CD4-positive, alpha-beta T cell treated with Interleukin-4 for 4 hours (primary cell): ENCODE data around the gene ASIC2.

ENCODE experiments used
- DNase-seq: peaks from one replicate; pipeline ENCODE4 v3.0.0-alpha.2; 2020

ASIC2 gene

DNA sequence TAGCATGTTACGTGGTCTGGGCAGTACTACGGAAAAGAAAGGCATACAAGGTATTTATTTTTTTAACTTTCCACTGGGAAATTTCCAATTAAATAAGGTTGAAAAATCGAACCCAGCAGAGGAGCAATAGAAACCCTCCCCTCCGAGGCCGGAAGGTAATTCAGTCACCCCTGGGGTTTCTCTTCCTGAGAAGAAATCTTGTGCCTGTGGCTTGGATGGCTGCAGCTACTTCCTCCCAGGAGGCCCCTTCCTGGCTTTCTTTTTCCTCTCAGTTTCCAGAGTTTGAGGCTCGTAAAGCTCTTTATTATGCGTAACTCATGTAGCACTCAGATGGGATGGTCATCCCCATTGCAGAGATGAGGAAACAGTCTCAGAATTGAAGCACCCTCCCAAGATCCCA, 140.3 kb downstream of the ASIC2 start:
- DNase-seq, result no peak

DNA sequence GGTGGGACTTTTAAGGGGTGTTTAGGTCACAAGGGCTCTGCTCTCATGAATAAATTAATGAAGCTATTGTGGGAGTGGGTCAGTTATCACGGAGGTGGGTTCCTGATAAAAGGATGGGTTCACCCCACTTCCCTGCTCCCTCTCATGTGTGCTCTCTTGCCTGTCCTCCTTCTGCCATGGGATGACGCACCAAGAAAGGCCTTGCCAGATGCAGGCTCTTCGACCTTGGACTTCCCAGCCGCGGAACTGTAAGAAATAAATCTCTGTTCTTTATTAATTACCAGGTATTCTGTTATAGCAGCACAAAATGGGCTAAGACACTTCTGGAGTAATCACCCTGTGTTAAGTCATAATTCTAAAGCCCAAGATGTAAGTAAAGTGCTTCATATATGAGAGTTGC, 141.5 kb downstream of the ASIC2 start:
- DNase-seq, result no peak

- DNase-seq, result no peak
These were observed 147.2 kb downstream of the ASIC2 start for GRCh38 chr17:33145941-33146340.

DNA sequence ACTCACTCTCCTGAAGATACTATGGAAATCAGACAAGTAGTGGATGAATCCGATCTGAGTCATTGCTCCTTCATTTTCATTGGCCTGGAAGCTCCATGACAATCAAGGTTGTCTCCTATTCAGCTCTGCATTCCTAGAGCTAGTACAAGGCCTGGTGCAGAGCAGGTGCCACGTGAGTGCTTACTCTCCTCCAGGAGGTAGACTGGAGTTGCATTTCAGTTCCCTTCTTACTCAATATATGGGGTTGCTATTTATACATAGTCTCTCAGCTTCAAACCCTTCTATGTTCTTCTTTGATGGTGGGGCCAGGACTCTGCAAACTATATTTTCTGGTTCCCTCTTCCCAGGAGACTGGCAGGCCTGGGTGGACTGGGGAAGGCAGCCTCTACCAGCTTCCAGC, 148.3 kb downstream of the ASIC2 start:
- DNase-seq, result no peak

GRCh38 chr17:33142705-33143299, 150.3 kb downstream of the ASIC2 start:
- no peak for DNase-seq

DNA sequence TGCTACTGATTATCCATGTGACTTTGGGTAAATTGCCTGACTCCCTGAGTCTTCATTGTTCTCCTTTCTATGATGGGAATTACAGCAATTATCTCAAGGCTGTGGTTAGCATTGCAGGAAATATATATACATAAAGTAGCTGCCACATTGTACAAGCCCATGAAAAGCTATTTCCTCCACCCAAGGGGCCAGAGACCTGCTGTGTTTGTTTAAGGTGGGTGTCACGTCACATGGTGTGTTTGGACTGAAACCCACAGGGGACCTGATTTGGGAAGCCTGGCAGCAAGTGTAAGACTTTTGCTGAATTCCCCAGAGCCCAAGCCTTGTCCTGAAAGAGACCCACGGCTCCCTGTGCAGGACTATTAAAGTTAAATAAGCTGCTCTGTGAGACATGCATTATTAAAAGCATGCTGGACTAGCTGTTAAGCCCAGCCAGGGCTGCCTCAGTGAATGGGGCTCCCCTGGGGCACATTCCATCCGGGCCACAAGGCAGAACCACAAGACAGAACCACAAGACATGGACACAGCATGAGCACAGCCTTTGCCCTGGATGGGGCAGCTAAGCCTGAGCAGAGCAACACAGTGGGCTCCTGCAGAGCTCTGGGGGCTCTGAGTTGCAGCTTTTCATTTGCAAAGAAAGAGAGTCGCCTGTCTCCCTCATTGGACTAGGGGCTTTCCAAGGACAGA, 152.5 kb downstream of the ASIC2 start:
- DNase-seq, result no peak

DNA sequence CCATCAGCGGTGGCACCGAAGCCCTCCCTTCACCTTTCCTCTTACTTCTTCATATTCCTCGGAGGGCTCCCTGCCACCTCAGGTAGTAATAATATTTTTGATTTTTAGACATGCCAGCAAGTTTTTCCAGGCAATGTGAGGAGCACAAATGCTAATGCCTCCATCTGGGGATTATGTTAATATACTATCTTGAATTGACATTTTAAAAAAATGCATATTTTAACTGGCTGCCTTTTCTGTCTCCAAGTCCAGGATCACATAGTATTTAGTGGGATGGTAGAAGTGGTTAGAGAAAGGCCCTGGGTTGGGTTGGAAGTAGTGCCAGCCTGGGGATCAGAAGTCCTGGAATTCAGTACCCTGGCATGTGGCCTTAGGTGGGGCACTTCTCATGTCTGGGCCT, 154.5 kb downstream of the ASIC2 start:
- no peak for DNase-seq

- no peak for DNase-seq
These were observed 155.7 kb downstream of the ASIC2 start for GRCh38 chr17:33137426-33137825.

GRCh38 chr17:33135691-33136090, 157.4 kb downstream of the ASIC2 start:
- no peak for DNase-seq

- no peak for DNase-seq
These were observed 161.5 kb downstream of the ASIC2 start for GRCh38 chr17:33131620-33132019.

GRCh38 chr17:33127706-33128105, 165.4 kb downstream of the ASIC2 start:
- DNase-seq, result no peak

DNA sequence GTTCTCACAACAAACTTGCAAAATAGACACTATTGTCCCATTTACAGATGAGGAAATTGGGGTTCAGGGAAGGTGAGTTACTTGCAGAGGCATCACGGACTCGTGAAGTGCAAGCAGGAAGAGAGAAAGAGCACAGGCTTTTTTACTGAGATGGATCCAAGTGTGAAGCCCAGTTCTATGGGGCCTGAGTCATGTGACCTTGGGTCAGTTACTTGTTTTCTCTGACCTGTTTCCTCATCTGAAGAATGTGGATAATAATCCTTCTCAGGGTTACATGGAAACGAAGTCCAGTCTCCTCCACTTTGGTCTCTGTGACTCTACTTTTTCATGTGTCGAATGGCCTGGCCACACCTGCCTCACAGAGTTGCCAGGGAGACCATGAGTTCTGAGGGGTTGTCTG, 167.0 kb downstream of the ASIC2 start:
- no peak for DNase-seq

- DNase-seq, result no peak
These were observed 167.5 kb downstream of the ASIC2 start for GRCh38 chr17:33125552-33125950.

- no peak for DNase-seq
These were observed 168.1 kb downstream of the ASIC2 start for GRCh38 chr17:33124871-33125551.

DNA sequence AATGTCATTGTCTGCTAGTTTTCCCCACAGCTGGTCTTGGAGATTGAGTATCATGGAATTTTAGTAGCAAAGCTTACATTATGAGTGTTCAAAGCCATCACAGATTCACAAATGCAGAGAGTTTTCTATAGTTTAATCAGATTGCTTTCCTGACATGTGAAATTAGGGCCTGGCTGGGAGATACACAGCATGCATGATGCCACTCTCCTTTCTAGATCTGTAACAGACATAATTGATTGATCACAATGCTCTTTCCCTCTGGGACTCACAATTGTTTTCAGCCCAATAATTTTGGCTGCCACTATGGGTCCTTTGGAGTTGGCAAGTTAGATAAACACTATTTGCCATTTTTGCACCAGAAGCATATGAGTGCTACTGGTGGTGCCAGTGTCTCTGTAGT, 168.9 kb downstream of the ASIC2 start:
- no peak for DNase-seq

- DNase-seq, result no peak
These were observed 171.3 kb downstream of the ASIC2 start for GRCh38 chr17:33121756-33122155.

GRCh38 chr17:33121272-33121671, 171.8 kb downstream of the ASIC2 start:
- DNase-seq, result no peak

DNA sequence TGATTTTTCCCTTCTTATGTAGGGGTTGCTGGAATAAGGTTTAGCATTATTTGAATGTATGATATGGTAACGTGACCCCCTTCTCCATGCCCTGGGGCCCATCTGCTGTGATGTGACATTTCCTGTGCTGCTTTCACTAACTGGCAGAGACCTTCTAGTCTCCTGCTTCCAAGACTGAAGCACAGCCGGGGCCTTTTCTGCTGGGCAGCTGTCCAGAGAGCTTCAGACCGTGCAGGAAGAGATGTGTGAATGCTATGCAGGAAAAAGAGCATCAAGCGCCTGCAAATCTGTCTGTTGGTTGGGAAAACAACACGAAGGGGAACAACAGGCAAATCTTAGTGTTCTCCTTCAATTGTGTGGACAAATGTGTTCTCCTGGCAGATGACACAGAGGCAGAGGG, 173.0 kb downstream of the ASIC2 start:
- no peak for DNase-seq

GRCh38 chr17:33118391-33119075, 174.6 kb downstream of the ASIC2 start:
- no peak for DNase-seq

DNA sequence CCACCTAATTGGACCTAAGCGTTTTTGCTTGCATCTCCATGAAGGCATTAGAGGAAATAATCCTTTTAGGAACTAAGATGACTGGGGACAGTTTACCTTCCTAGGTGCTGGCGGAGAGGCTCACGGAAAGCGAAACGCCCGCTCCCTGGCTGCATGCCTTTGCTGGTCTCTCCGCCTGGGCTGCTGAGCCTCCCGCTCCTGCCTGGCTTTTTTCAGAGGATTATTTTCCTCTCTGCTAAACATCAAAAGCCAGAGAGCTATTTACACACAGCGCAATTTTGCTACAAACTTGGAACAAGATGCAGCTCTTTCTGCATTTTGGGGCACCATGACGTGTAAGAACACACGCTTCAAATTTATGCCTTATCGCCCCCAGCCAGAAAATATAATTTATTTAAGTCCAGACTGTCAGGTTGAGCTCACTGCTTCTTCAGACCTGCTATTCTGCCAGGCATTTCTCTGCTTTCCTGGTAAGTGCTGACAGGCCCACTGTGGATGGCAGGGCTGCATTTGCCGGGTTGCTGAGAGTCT, 177.0 kb downstream of the ASIC2 start:
- DNase-seq, result no peak

GRCh38 chr17:33115366-33115765, 177.7 kb downstream of the ASIC2 start:
- DNase-seq, result no peak

GRCh38 chr17:33113991-33114370, 179.1 kb downstream of the ASIC2 start:
- DNase-seq, result no peak

DNA sequence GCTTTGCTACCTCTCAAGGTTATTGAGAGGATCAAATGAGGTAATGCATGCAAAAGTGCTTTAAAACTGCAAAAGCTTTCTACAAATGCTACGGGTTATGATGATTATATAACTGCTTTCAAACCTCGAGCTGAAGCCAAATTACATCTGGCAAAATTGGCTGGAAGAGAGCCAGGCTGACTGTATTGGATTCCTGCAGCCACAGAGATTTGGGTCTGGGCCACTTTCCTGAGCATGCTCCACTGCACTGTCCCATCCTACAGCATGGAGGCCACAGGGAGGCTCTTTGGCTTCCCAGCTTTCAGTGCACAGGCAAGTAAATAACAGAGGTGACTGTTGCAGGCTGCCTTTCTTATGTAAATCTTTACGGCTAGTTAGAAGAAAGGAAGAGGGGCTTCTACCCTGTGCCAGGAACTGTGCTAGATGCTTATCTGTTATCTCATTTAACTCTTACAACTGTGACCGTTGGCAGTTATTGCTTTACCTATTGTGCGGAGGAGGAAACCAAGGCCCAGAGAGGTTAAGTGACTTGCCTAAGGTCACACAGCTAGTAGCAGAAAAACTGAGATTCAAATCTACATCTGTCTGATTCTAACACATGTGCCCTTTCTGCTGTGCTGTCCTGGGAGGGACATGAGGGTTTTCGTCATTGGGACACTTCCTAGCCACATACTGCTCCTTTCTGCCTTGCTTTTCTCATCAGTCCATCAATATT, 179.7 kb downstream of the ASIC2 start:
- DNase-seq, result no peak
